PC-3 (cell line): ENCODE measurements around the gene CPOX. TPM values are rescaled to one million over a fixed set of nuclear protein-coding genes. Genes with fewer than 3 reads are reported as not detected.

Experiments
- ATAC-seq: fragments of 200-7000 bp; cut with Tn5 transposase; 2 replicates; pipeline ENCODE4 v1.9.1; 2020; ENCODE audit warnings: mild to moderate bottlenecking, moderate library complexity
- BruUV-seq: library from RNA; stranded (reverse); fragments of 400-500 nt; replicated peaks from 2 replicates; lab custom pipeline; 2021; lab: Mats Ljungman, UMichigan
- CTCF ChIA-PET: fragments of 300-600 bp; sonication (Branson Sonifier 250); formaldehyde crosslinking; loops from one replicate; lab custom pipeline; 2022; ENCODE audit warnings: antibody characterized with exemption; lab: Charles Lee
- POLR2A ChIA-PET: fragments of 300-600 bp; sonication (Branson Sonifier 250); formaldehyde crosslinking; loops from one replicate; lab custom pipeline; 2022; ENCODE audit warnings: antibody characterized with exemption; ENCODE audit not compliant: unreplicated experiment; lab: Charles Lee
- DNase-seq: peaks from one replicate; pipeline ENCODE4 v3.0.0-alpha.2; 2015
- H2AFZ ChIP-seq: fragments of 300-600 bp; sonication (generic); 2 replicates; pipeline ENCODE4 v1.6.0; 2016; ENCODE audit warnings: antibody characterized with exemption, low read length
- H3F3A ChIP-seq: fragments of 300-600 bp; sonication (generic); one replicate; pipeline ENCODE4 v1.6.0; 2017; ENCODE audit warnings: antibody characterized with exemption, low read length, control low read depth, mild to moderate bottlenecking; ENCODE audit not compliant: unreplicated experiment
- H3K27ac ChIP-seq: fragments of 300-600 bp; sonication (generic); 2 replicates; pipeline ENCODE4 v1.5.1; 2016; ENCODE audit warnings: mild to moderate bottlenecking, low read length
- H3K27me3 ChIP-seq: fragments of 300-600 bp; sonication (generic); 2 replicates; pipeline ENCODE4 v1.6.1; 2016; ENCODE audit warnings: low read length, mixed read lengths
- H3K36me3 ChIP-seq: fragments of 300-600 bp; sonication (generic); 2 replicates; pipeline ENCODE4 v1.6.1; 2016; ENCODE audit warnings: low read depth, mixed run types, low read length, mixed read lengths
- H3K4me1 ChIP-seq: fragments of 300-600 bp; sonication (generic); 2 replicates; pipeline ENCODE4 v1.5.1; 2016; ENCODE audit warnings: low read length; ENCODE audit not compliant: insufficient read depth
- H3K4me2 ChIP-seq: fragments of 300-600 bp; sonication (generic); 2 replicates; pipeline ENCODE4 v1.6.0; 2016; ENCODE audit warnings: low read length
- H3K4me3 ChIP-seq: fragments of 300-600 bp; sonication (generic); 2 replicates; pipeline ENCODE4 v1.5.1; 2016; ENCODE audit warnings: mild to moderate bottlenecking, low read length, mixed read lengths
- H3K79me2 ChIP-seq: fragments of 300-600 bp; sonication (generic); 2 replicates; pipeline ENCODE4 v1.6.1; 2017; ENCODE audit warnings: low read length, mixed read lengths
- H3K9ac ChIP-seq: fragments of 300-600 bp; sonication (generic); 2 replicates; pipeline ENCODE4 v1.6.0; 2016; ENCODE audit warnings: mild to moderate bottlenecking, low read length
- H3K9me2 ChIP-seq: fragments of 300-600 bp; sonication (generic); replicated peaks from 2 replicates; pipeline ENCODE4 v1.6.1; 2016; ENCODE audit warnings: mixed run types, low read length, mixed read lengths
- H3K9me3 ChIP-seq: fragments of 300-600 bp; sonication (generic); 2 replicates; pipeline ENCODE4 v1.6.1; 2016; ENCODE audit warnings: low read length, mixed read lengths
- H4K20me1 ChIP-seq: fragments of 300-600 bp; sonication (generic); 2 replicates; pipeline ENCODE4 v1.6.1; 2016; ENCODE audit warnings: low read length, mixed read lengths
- CTCF ChIP-seq: fragments of 300-600 bp; sonication (generic); conservative IDR thresholded peaks from 2 replicates; pipeline ENCODE4 v1.5.1; 2017; ENCODE audit warnings: antibody characterized with exemption, low read depth, mild to moderate bottlenecking, low read length
- EZH2 ChIP-seq: fragments of 300-600 bp; sonication (generic); IDR thresholded peaks from one replicate; pipeline ENCODE4 v1.6.1; 2017; ENCODE audit warnings: antibody characterized with exemption, mild to moderate bottlenecking, low read length; ENCODE audit not compliant: unreplicated experiment
- EZH2phosphoT487 ChIP-seq: fragments of 300-600 bp; sonication (generic); IDR thresholded peaks from 2 replicates; pipeline ENCODE4 v1.6.1; 2018; ENCODE audit warnings: mild to moderate bottlenecking, antibody characterized with exemption, low read length, borderline replicate concordance
- intact Hi-C: fragments of 100-400 bp; cut with micrococcal nuclease; formaldehyde crosslinking; loops from 2 replicates; pipeline ENCODE4 v1.9.0; 2023
- total RNA-seq: library from RNA; depleted of rRNA; stranded (reverse); fragments of >200 nt; gene quantifications from 2 replicates; pipeline ENCODE4 v1.2.3, GENCODE V29; 2014; rRNA removed

CPOX gene
- total RNA-seq, 1 experiment from 2014 or later, result 62.0 TPM

- Histone ChIP-seq H3F3A (no peaks in the 10 kb centered on the region), H3K4me2 (no peak overlapping the region), H3K9ac (no peak overlapping the region), H4K20me1 (no peaks in the 10 kb centered on the region), H3K4me3 (no peak overlapping the region), H3K9me2 (no peaks in the 10 kb centered on the region), H3K9me3 (no peaks in the 10 kb centered on the region), H3K27ac (no peak overlapping the region), H3K79me2 (no peaks in the 10 kb centered on the region), H3K4me1 (no peaks in the 10 kb centered on the region), H3K27me3 (no peaks in the 10 kb centered on the region; the same call in 1 of the 2 replicates), H2AFZ (no peak overlapping the region), H3K36me3 (no peaks in the 10 kb centered on the region)
- intact Hi-C loops, result no loop called here
- ATAC-seq (no peak), DNase-seq (no peak)
- TF ChIP-seq EZH2, result no peak
- TF ChIP-seq CTCF, result no peak
- TF ChIP-seq EZH2phosphoT487, result no peak
- POLR2A ChIA-PET, result no interaction called here
- CTCF ChIA-PET, result no interaction called here
- BruUV-seq, result no TSS peak
Measured at GRCh38 chr3:98529856-98530459, 63.5 kb downstream of the CPOX start.

Other genes starting within 250 kb of the CPOX start
- not detected in 2 replicates for gene OR5K4, start 239.8 kb downstream of the CPOX start, total RNA-seq
- gene OR5K3, start 202.9 kb downstream of the CPOX start, total RNA-seq, result not detected in 2 replicates
- not detected in 2 replicates for gene OR5K1, start 130.4 kb downstream of the CPOX start, total RNA-seq
- gene OR5K2, start 95.9 kb downstream of the CPOX start, total RNA-seq, result not detected in 2 replicates
- 76.4 and 81.1 TPM in 2 replicates for gene CLDND1, start 70.7 kb downstream of the CPOX start, total RNA-seq
- not detected in 2 replicates for gene GPR15, start 61.6 kb downstream of the CPOX start, total RNA-seq
- 7.3 and 11.5 TPM in 2 replicates for gene ST3GAL6, start 169.7 kb upstream of the CPOX start, total RNA-seq